ENCODE measurements around the gene SGSM2.

DNA sequence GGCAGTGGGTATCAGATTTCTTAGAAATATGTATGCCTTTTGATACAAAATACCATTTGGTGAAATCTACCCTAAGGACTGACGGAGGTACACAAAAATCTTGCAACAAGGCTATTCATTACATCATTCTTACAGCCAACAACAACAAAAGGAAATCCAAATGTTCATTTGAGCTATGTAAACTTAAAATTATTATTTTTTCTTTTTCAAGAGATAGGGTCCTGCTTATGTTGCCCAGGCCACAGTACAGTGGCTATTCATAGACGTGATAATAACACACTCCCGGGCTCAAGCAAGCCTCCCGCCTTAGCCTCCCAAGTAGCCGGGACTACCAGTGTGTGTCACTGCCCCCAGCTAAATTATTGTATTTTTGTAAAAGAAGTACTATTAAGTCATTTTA is 24.6 kb upstream of the SGSM2 start:
- TF ChIP-seq RAD21 (IDR thresholded peaks at IDR 0.05) = no peak
- TF ChIP-seq, protein P1, sequence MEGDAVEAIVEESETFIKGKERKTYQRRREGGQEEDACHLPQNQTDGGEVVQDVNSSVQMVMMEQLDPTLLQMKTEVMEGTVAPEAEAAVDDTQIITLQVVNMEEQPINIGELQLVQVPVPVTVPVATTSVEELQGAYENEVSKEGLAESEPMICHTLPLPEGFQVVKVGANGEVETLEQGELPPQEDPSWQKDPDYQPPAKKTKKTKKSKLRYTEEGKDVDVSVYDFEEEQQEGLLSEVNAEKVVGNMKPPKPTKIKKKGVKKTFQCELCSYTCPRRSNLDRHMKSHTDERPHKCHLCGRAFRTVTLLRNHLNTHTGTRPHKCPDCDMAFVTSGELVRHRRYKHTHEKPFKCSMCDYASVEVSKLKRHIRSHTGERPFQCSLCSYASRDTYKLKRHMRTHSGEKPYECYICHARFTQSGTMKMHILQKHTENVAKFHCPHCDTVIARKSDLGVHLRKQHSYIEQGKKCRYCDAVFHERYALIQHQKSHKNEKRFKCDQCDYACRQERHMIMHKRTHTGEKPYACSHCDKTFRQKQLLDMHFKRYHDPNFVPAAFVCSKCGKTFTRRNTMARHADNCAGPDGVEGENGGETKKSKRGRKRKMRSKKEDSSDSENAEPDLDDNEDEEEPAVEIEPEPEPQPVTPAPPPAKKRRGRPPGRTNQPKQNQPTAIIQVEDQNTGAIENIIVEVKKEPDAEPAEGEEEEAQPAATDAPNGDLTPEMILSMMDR (IDR thresholded peaks at IDR 0.05; ENCODE audit: low read depth, low read length, missing input control) = no peak
- no peak for TF ChIP-seq SP1 (IDR thresholded peaks at IDR 0.05)
- TF ChIP-seq, protein P2, sequence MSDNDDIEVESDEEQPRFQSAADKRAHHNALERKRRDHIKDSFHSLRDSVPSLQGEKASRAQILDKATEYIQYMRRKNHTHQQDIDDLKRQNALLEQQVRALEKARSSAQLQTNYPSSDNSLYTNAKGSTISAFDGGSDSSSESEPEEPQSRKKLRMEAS (IDR thresholded peaks at IDR 0.05) = no peak
- TF ChIP-seq TAF1 (conservative IDR thresholded peaks at IDR 0.05) = no peak

All from liver (tissue), 3 donors.